GM10266 (cell line): ENCODE measurements around the gene ZNF385B.

Experiments
- DNase-seq: peaks from one replicate; pipeline ENCODE4 v3.0.0; 2012; ENCODE audit errors: extremely low spot score
- CTCF ChIP-seq: IDR thresholded peaks from 2 replicates; pipeline ENCODE4 v1.5.1; 2012; ENCODE audit warnings: mild to moderate bottlenecking, low read depth; ENCODE audit not compliant: control insufficient read depth, insufficient read depth; ENCODE audit errors: missing control alignments

The ZNF385B gene

GRCh38 chr2:179726461-179727180 lies 134.8 kb downstream of the ZNF385B start:
- no peak for TF ChIP-seq CTCF
- no peak for DNase-seq

- TF ChIP-seq CTCF, result no peak
- DNase-seq, result no peak
These were observed 137.0 kb downstream of the ZNF385B start for GRCh38 chr2:179724403-179724802.

- no peak for DNase-seq
- no peak for TF ChIP-seq CTCF
These were observed 141.1 kb downstream of the ZNF385B start for GRCh38 chr2:179720173-179720772.

- DNase-seq, result no peak
- no peak for TF ChIP-seq CTCF
These were observed 145.5 kb downstream of the ZNF385B start for GRCh38 chr2:179715871-179716270.

- DNase-seq, result no peak
- TF ChIP-seq CTCF, result no peak
These were observed 146.2 kb downstream of the ZNF385B start for GRCh38 chr2:179715196-179715595.

GRCh38 chr2:179712825-179713224 lies 148.6 kb downstream of the ZNF385B start:
- no peak for TF ChIP-seq CTCF
- no peak for DNase-seq

- no peak for DNase-seq
- no peak for TF ChIP-seq CTCF
These were observed 150.0 kb downstream of the ZNF385B start for GRCh38 chr2:179711375-179711774.
